Dermis lymphatic vessel endothelial cell (primary cell): ENCODE measurements around the gene DUOX1. TPM values are rescaled to one million over a fixed set of nuclear protein-coding genes. Genes with fewer than 3 reads are reported as not detected.

ENCODE experiments used
- total RNA-seq: library from RNA; depleted of rRNA; stranded (reverse); fragments of >200 nt; gene quantifications from 2 replicates; pipeline ENCODE4 v1.2.1, GENCODE V29; 2014

DUOX1 gene
- not detected in 2 replicates for total RNA-seq

GRCh38 chr15:45129651-45130129 is at the start of gene DUOX1, which contains the start of gene DUOXA1:
Gene DUOX1 (plus strand): TSS chr15:45129994. CDS start chr15:45131967, 1,973 bp downstream.
Gene DUOXA1 (minus strand): TSS chr15:45129879. CDS start chr15:45123014, 6,865 bp downstream.

DNA sequence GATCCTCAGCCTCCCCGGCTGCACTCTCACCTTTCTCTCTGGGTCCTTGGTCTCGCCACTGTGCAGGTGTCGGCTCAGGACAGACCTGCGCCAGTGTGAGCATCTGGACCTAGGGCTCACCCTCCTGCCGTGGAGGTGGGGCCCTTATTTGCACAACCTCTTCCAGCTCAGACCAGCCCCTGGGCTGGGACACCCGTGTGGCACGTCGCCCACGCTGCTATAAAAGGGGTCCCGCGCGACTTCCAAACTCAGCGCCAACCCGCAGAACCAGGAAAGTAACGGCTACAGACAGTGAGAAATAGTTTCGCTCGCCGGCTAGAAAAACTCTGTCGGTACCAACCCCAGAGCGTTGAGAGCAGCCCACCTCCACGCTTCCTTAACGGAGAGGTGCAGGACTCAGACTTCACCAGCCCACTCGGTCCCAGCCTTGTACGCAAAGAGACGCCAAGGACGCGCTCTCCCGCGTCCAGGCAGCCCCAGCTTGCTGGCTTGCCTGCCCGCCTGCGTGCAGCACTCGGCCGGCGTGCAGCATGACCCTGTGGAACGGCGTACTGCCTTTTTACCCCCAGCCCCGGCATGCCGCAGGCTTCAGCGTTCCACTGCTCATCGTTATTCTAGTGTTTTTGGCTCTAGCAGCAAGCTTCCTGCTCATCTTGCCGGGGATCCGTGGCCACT is 15.6 kb upstream of the DUOX1 start, which contains the start of the genes DUOX2 and DUOXA2:
Gene DUOX2 (minus strand): TSS at position 97 of the 675 bp plus-strand sequence. CDS start 761 bp downstream, outside the sequence.
Gene DUOXA2 (plus strand): TSS at position 251 of the 675 bp plus-strand sequence. CDS start 280 bp downstream, at position 531.

DNA sequence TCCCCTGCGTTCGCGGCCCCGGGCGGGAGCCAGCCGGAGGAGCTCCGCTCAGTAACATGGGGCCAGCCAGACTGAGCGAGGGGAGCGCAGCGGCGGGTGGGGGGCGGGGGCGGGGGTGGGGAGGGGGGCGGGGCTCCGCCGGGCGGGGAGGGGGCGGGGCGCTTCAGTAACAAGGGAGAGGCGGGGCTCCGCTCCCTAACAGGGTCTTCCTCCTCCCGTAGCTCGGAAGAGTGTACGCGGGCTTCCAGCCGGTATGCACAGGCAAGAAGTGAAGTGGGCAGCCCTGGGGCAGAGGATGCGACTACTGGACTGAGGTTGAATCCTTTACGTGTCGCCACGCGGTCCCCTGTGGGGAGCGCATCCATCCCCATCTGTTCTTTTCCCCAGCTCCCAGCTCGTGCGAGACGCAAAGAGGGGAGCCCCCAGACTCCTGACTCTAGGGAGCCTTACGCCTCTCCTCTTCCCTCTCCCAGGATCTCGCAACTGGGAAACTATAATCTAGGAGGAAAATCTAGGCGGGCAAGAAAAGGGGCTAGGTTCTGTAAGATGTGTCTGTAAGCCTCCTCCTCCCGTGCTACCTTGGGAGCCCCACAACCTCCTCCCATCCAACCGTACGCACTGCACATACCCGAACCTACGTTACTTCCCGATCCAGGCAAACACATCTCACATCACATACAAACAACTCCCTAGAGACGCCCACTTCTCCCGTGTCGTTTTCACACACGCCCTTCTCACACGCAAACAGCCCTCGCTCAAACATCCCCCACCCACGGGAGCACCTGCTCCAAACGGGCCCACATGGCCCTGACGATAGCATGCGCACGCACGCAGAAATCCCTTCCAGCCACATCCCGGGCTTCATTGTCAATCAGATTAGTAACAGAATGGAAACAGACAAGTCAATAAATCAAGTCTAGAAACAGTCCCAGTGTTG is 58.4 kb downstream of the DUOX1 start, which contains the start of gene SHF:
Gene SHF (minus strand): TSS at position 73 of the 937 bp plus-strand sequence. CDS start 15 bp downstream, at position 58.

Other genes with a start within 250 kb of the DUOX1 start
- not detected in 2 replicates for gene TERB2, start 173.3 kb upstream of the DUOX1 start, total RNA-seq
- 1.6 and 3.1 TPM in 2 replicates for gene SORD, start 106.8 kb upstream of the DUOX1 start, total RNA-seq
- not detected in 2 replicates for gene DUOX2, start 15.8 kb upstream of the DUOX1 start, total RNA-seq
- not detected in 2 replicates for gene DUOXA2, start 15.7 kb upstream of the DUOX1 start, total RNA-seq
- not detected in 2 replicates for gene DUOXA1, start 115 bp upstream of the DUOX1 start, total RNA-seq
- gene SHF, start 58.0 kb downstream of the DUOX1 start, total RNA-seq = 3.8 and 6.0 TPM in 2 replicates
- not detected in 2 replicates for gene SLC28A2, start 122.2 kb downstream of the DUOX1 start, total RNA-seq
- 0.43 and 0.52 TPM in 2 replicates for gene GATM, start 248.6 kb downstream of the DUOX1 start, total RNA-seq